GM23338 (cell line): Measurements from ENCODE around the gene C1QTNF7. TPM values are rescaled to one million over a fixed set of nuclear protein-coding genes. Genes with fewer than 3 reads are reported as not detected.

Experiments used
- ATAC-seq: fragments of 200-7000 bp; cut with Tn5 transposase; 3 replicates; pipeline ENCODE4 v1.9.1; 2020
- DNase-seq: peaks from one replicate; pipeline ENCODE4 v3.0.0-alpha.2; 2015; ENCODE audit warnings: low spot score
- H2AFZ ChIP-seq: fragments of 200-600 bp; sonication (generic); 2 replicates; pipeline ENCODE4 v1.8.0; 2016; ENCODE audit warnings: antibody characterized with exemption, mild to moderate bottlenecking, moderate library complexity
- H3F3A ChIP-seq: fragments of 200-600 bp; sonication (generic); replicated peaks from 2 replicates; pipeline ENCODE4 v1.8.0; 2017; ENCODE audit warnings: antibody characterized with exemption, mixed run types, low read depth
- H3K27ac ChIP-seq: fragments of 200-600 bp; sonication (generic); 2 replicates; pipeline ENCODE4 v1.6.1; 2016; ENCODE audit warnings: low read depth
- H3K27me3 ChIP-seq: fragments of 200-600 bp; sonication (generic); 2 replicates; pipeline ENCODE4 v1.8.0; 2016; ENCODE audit warnings: mild to moderate bottlenecking, mixed run types, moderate library complexity; ENCODE audit not compliant: insufficient read depth
- H3K36me3 ChIP-seq: fragments of 200-600 bp; sonication (generic); 2 replicates; pipeline ENCODE4 v1.8.0; 2016; ENCODE audit warnings: mild to moderate bottlenecking; ENCODE audit not compliant: insufficient read depth
- H3K4me1 ChIP-seq: fragments of 200-600 bp; sonication (generic); 2 replicates; pipeline ENCODE4 v1.8.0; 2016; ENCODE audit warnings: mild to moderate bottlenecking, moderate library complexity; ENCODE audit not compliant: insufficient read depth
- H3K4me2 ChIP-seq: fragments of 200-600 bp; sonication (generic); 2 replicates; pipeline ENCODE4 v1.7.1; 2017; ENCODE audit warnings: mixed run types
- H3K4me3 ChIP-seq: fragments of 200-600 bp; sonication (generic); 2 replicates; pipeline ENCODE4 v1.6.1; 2016; ENCODE audit warnings: mixed run types
- H3K79me2 ChIP-seq: fragments of 200-600 bp; sonication (generic); replicated peaks from 2 replicates; pipeline ENCODE4 v1.8.0; 2017; ENCODE audit warnings: mild to moderate bottlenecking; ENCODE audit not compliant: insufficient read depth
- H3K9me2 ChIP-seq: fragments of 200-600 bp; sonication (generic); 2 replicates; pipeline ENCODE4 v1.8.0; 2017; ENCODE audit not compliant: insufficient read depth
- H4K20me1 ChIP-seq: fragments of 200-600 bp; sonication (generic); replicated peaks from 2 replicates; pipeline ENCODE4 v1.8.0; 2017; ENCODE audit warnings: mild to moderate bottlenecking; ENCODE audit not compliant: insufficient read depth
- H3K27ac Mint-ChIP-seq: 2 replicates; pipeline ENCODE4 v1.8.0; 2020; ENCODE audit warnings: inconsistent platforms, mild to moderate bottlenecking, moderate library complexity, mixed read lengths
- H3K27me3 Mint-ChIP-seq: 3 replicates; pipeline ENCODE4 v1.8.0; 2022; ENCODE audit warnings: low read depth, mild to moderate bottlenecking, moderate library complexity, mixed read lengths, inconsistent platforms; ENCODE audit not compliant: insufficient read depth, poor library complexity
- H3K36me3 Mint-ChIP-seq: 3 replicates; pipeline ENCODE4 v1.8.0; 2021; ENCODE audit warnings: low read depth, mild to moderate bottlenecking, inconsistent platforms, moderate library complexity, mixed read lengths
- H3K4me1 Mint-ChIP-seq: 3 replicates; pipeline ENCODE4 v1.8.0; 2020; ENCODE audit warnings: mild to moderate bottlenecking, inconsistent platforms, mixed read lengths
- H3K4me3 Mint-ChIP-seq: 3 replicates; pipeline ENCODE4 v1.8.0; 2021; ENCODE audit warnings: moderate library complexity, mild to moderate bottlenecking, inconsistent platforms, mixed read lengths
- H3K9me3 Mint-ChIP-seq: 3 replicates; pipeline ENCODE4 v1.8.0; 2020; ENCODE audit warnings: moderate library complexity, mild to moderate bottlenecking, inconsistent platforms, mixed read lengths
- CREB1 ChIP-seq: fragments of 250-450 bp; sonication (Bioruptor Pico); IDR thresholded peaks from 2 replicates; pipeline ENCODE4 v1.5.0; 2020; ENCODE audit warnings: low read depth, mild to moderate bottlenecking, moderate library complexity
- ETS1 ChIP-seq: IDR thresholded peaks from 2 replicates; pipeline ENCODE4 v1.6.1; 2016; ENCODE audit warnings: antibody characterized with exemption
- EZH2 ChIP-seq: fragments of 200-600 bp; sonication (generic); IDR thresholded peaks from one replicate; pipeline ENCODE4 v1.8.0; 2017; ENCODE audit warnings: antibody characterized with exemption, mild to moderate bottlenecking, low read depth; ENCODE audit not compliant: unreplicated experiment
- NANOG ChIP-seq: IDR thresholded peaks from 2 replicates; pipeline ENCODE4 v1.6.1; 2016; ENCODE audit warnings: antibody characterized with exemption, borderline replicate concordance
- POLR2AphosphoS5 ChIP-seq: IDR thresholded peaks from 2 replicates; pipeline ENCODE4 v1.6.1; 2016; ENCODE audit warnings: antibody characterized with exemption, low read depth
- REST ChIP-seq: IDR thresholded peaks from one replicate; pipeline ENCODE4 v1.6.1; 2018; ENCODE audit warnings: antibody characterized with exemption; ENCODE audit not compliant: unreplicated experiment
- ZNF114 ChIP-seq: fragments of 250-450 bp; sonication (Bioruptor Pico); IDR thresholded peaks from 2 replicates; pipeline ENCODE4 v1.5.0; 2020; ENCODE audit warnings: mild to moderate bottlenecking, moderate library complexity
- ZNF331 ChIP-seq: fragments of 250-450 bp; sonication (Bioruptor Pico); IDR thresholded peaks from 2 replicates; pipeline ENCODE4 v1.5.0; 2020; ENCODE audit warnings: low read depth, mild to moderate bottlenecking, moderate library complexity
- polyA plus RNA-seq: library from polyadenylated mRNA; unstranded; fragments of >200 nt; fragmentation: Nextera tagmentation; extraction: Ambion mirVana; gene quantifications from 2 replicates; pipeline ENCODE4 v1.2.1, GENCODE V29; 2016
- total RNA-seq: library from RNA; depleted of rRNA; stranded (reverse); fragments of >200 nt; shearing (Covaris generic); gene quantifications from 2 replicates; pipeline ENCODE4 v1.2.3, GENCODE V29; 2014

The C1QTNF7 gene
- total and polyA plus RNA-seq, 2 experiments from 2014 or later = not detected

GRCh38 chr4:15489551-15489950 is 61.7 kb downstream of the C1QTNF7 start:
- H2AFZ ChIP-seq = no peak overlapping the region
- no peaks in the 10 kb centered on the region for H3F3A ChIP-seq
- H4K20me1 ChIP-seq = no peaks in the 10 kb centered on the region
- Mint-ChIP-seq H3K27me3 (no peaks in the 10 kb centered on the region), H3K4me1 (no peaks in the 10 kb centered on the region), H3K27ac (no peak overlapping the region; the same call in 1 of the 2 replicates), H3K9me3 (peaks cover 6% of the 10 kb centered on the region; the same call in 2 of the 3 replicates), H3K4me3 (no peak overlapping the region), H3K36me3 (peaks cover 24% of the 10 kb centered on the region; the same call in 2 of the 3 replicates)
- DNase-seq (no peak), ATAC-seq (no peak)
- no peaks in the 10 kb centered on the region for H3K36me3 ChIP-seq
- 0 out of 2 replicates have a peak, but pooled peaks cover 4% of the 10 kb centered on the region for H3K9me2 ChIP-seq
- no peak overlapping the region for H3K4me3 ChIP-seq
- H3K79me2 ChIP-seq = 0 out of 2 replicates have a peak, but pooled peaks cover 3% of the 10 kb centered on the region
- no peaks in the 10 kb centered on the region; the same call in 1 of the 2 replicates for H3K4me1 ChIP-seq
- TF ChIP-seq NANOG = no peak
- TF ChIP-seq POLR2AphosphoS5 = no peak
- no peak for TF ChIP-seq EZH2
- no peak for TF ChIP-seq ZNF114 (CRISPR knock-in tag)
- TF ChIP-seq CREB1 (CRISPR knock-in tag) = no peak
- no peak for TF ChIP-seq REST
- TF ChIP-seq ZNF331 (CRISPR knock-in tag) = no peak
- TF ChIP-seq ETS1 = no peak
- H3K27me3 ChIP-seq = no peaks in the 10 kb centered on the region
- no peak overlapping the region for H3K4me2 ChIP-seq
- no peak overlapping the region for H3K27ac ChIP-seq

- Mint-ChIP-seq H3K4me3 (no peak overlapping the region), H3K36me3 (peaks cover 21% of the 10 kb centered on the region; the same call in 2 of the 3 replicates), H3K9me3 (peaks cover 9% of the 10 kb centered on the region), H3K27me3 (no peaks in the 10 kb centered on the region), H3K4me1 (no peaks in the 10 kb centered on the region), H3K27ac (no peak overlapping the region)
- H3K4me3 ChIP-seq = no peak overlapping the region
- no peaks in the 10 kb centered on the region for H3F3A ChIP-seq
- H3K79me2 ChIP-seq = no peaks in the 10 kb centered on the region
- H3K27me3 ChIP-seq = no peaks in the 10 kb centered on the region
- H4K20me1 ChIP-seq = no peaks in the 10 kb centered on the region
- ATAC-seq (no peak), DNase-seq (no peak)
- H2AFZ ChIP-seq = no peak overlapping the region
- no peaks in the 10 kb centered on the region; the same call in 1 of the 2 replicates for H3K4me1 ChIP-seq
- no peaks in the 10 kb centered on the region; the same call in 1 of the 2 replicates for H3K36me3 ChIP-seq
- H3K27ac ChIP-seq = no peak overlapping the region
- H3K9me2 ChIP-seq = 0 out of 2 replicates have a peak, but pooled peaks cover 4% of the 10 kb centered on the region
- H3K4me2 ChIP-seq = no peak overlapping the region
- TF ChIP-seq ZNF331 (CRISPR knock-in tag) (no peak), ZNF114 (CRISPR knock-in tag) (no peak), REST (no peak), EZH2 (no peak), POLR2AphosphoS5 (no peak), CREB1 (CRISPR knock-in tag) (no peak)
Observed at GRCh38 chr4:15493411-15493810, 65.6 kb downstream of the C1QTNF7 start.
